Stomach (tissue), 4 donors: Measurements from ENCODE around the gene TTC34.

ENCODE experiments used
- EP300 ChIP-seq: sonication (generic); formaldehyde crosslinking; IDR thresholded peaks from one replicate; pipeline ENCODE4 v1.6.1; 2017; ENCODE audit warnings: antibody characterized with exemption
- POLR2A ChIP-seq, 4 donors: fragments of 450-650 bp; IDR thresholded peaks; one replicate each; pipeline ENCODE4 v1.6.1; 2016; ENCODE audit warnings: antibody characterized with exemption in 4 of 4, control low read depth in 2 of 4, mild to moderate bottlenecking in 1 of 4, moderate library complexity in 1 of 4
- POLR2AphosphoS5 ChIP-seq, 3 donors: sonication (generic); formaldehyde crosslinking; IDR thresholded peaks; one replicate each; pipeline ENCODE4 v1.6.1; 2016; ENCODE audit warnings: antibody characterized with exemption in 3 of 3
- TF ChIP-seq, protein P1 (sequence below), 7 experiments: fragments of 450-650 bp in 4 of 7; fragments of 200-600 bp in 3 of 7; sonication (generic) in 3 of 7; IDR thresholded peaks; one replicate each; pipeline ENCODE4 v1.5.1; 2016 to 2019; ENCODE audit warnings: antibody characterized with exemption in 7 of 7, control low read depth in 2 of 7, mild to moderate bottlenecking in 1 of 7

GRCh38 chr1:2777424-2778219 is 23.9 kb downstream of the TTC34 start:
- no peak for TF ChIP-seq POLR2A (IDR thresholded peaks at IDR 0.05)
- TF ChIP-seq, protein P1, sequence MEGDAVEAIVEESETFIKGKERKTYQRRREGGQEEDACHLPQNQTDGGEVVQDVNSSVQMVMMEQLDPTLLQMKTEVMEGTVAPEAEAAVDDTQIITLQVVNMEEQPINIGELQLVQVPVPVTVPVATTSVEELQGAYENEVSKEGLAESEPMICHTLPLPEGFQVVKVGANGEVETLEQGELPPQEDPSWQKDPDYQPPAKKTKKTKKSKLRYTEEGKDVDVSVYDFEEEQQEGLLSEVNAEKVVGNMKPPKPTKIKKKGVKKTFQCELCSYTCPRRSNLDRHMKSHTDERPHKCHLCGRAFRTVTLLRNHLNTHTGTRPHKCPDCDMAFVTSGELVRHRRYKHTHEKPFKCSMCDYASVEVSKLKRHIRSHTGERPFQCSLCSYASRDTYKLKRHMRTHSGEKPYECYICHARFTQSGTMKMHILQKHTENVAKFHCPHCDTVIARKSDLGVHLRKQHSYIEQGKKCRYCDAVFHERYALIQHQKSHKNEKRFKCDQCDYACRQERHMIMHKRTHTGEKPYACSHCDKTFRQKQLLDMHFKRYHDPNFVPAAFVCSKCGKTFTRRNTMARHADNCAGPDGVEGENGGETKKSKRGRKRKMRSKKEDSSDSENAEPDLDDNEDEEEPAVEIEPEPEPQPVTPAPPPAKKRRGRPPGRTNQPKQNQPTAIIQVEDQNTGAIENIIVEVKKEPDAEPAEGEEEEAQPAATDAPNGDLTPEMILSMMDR (IDR thresholded peaks at IDR 0.05) = no peak
- TF ChIP-seq POLR2AphosphoS5 (IDR thresholded peaks at IDR 0.05) = no peak
- no peak for TF ChIP-seq EP300
